Lung (tissue), 12 donors: ENCODE measurements around the gene FBXO31. TPM values are rescaled to one million over a fixed set of nuclear protein-coding genes. Genes with fewer than 3 reads are reported as not detected.

ENCODE experiments used
- ATAC-seq: fragments of 200-7000 bp; cut with Tn5 transposase; one replicate; pipeline ENCODE4 v1.9.1; 2020; ENCODE audit warnings: moderate number of reproducible peaks; ENCODE audit not compliant: insufficient read depth, low FRiP score
- DNase-seq, 3 donors: peaks; one replicate each; pipeline ENCODE4 v3.0.0-alpha.2; 2013 to 2017
- H3K27ac ChIP-seq, 2 donors: one replicate each; pipeline ENCODE4 v1.5.1; 2013; ENCODE audit warnings: mild to moderate bottlenecking in 2 of 2, moderate library complexity in 2 of 2, control low read depth in 1 of 2, inconsistent platforms in 1 of 2, low read depth in 1 of 2, low read length in 1 of 2
- H3K27me3 ChIP-seq, 3 donors: one replicate each; pipeline ENCODE4 v1.5.1; 2013; ENCODE audit warnings: low read length in 2 of 3; ENCODE audit not compliant: control insufficient read depth in 3 of 3, insufficient read depth in 3 of 3
- H3K36me3 ChIP-seq, 4 donors: one replicate each; pipeline ENCODE4 v1.5.1; 2013; ENCODE audit warnings: low read length in 4 of 4, mild to moderate bottlenecking in 1 of 4, moderate library complexity in 1 of 4; ENCODE audit not compliant: control insufficient read depth in 4 of 4, insufficient read depth in 4 of 4
- H3K4me1 ChIP-seq, 5 donors: one replicate each; pipeline ENCODE4 v1.5.1; 2013; ENCODE audit warnings: low read length in 5 of 5, mild to moderate bottlenecking in 2 of 5, moderate library complexity in 1 of 5; ENCODE audit not compliant: control insufficient read depth in 5 of 5, insufficient read depth in 5 of 5
- H3K4me3 ChIP-seq: one replicate; pipeline ENCODE4 v1.5.1; 2013; ENCODE audit warnings: mild to moderate bottlenecking, control low read depth, moderate library complexity
- H3K9ac ChIP-seq, 2 donors: one replicate each; pipeline ENCODE4 v1.5.1; 2013; ENCODE audit warnings: low read length in 2 of 2, control low read depth in 1 of 2; ENCODE audit not compliant: insufficient read depth in 1 of 2
- H3K9me3 ChIP-seq, 4 donors: one replicate each; pipeline ENCODE4 v1.5.1; 2013; ENCODE audit warnings: low read length in 3 of 4, mild to moderate bottlenecking in 1 of 4, moderate library complexity in 1 of 4; ENCODE audit not compliant: control insufficient read depth in 4 of 4, insufficient read depth in 3 of 4
- CTCF ChIP-seq: IDR thresholded peaks from 2 replicates; pipeline ENCODE4 v1.5.1; 2012; ENCODE audit warnings: mild to moderate bottlenecking; ENCODE audit errors: control extremely low read depth, extremely low read depth
- WGBS, 2 donors: extraction: QIAGEN DNeasy Blood & Tissue Kit; methylation state at CpG; one replicate each; pipeline ENCODE4 v1.1.7; 2013; 5-methylcytosine and 5-hydroxymethylcytosine counted together
- polyA plus RNA-seq, 2 donors: library from polyadenylated mRNA; stranded (reverse); fragments of 200-250 nt; gene quantifications; one replicate each; pipeline ENCODE4 v1.2.1, GENCODE V29; 2013
- total RNA-seq, 2 donors: library from RNA; depleted of rRNA in 1 of 2; stranded (reverse); fragments of >200 nt in 1 of 2; gene quantifications; one replicate each; pipeline ENCODE4 v1.2.1, GENCODE V29; 2014 to 2021
- donor health status: control.
- donor health status: control.
- donor health status: Bipolar disorder and iron deficiency.
- donor health status: healthy.
- donor health status: DM: yes; HTN: yes; CAD: no.

Gene FBXO31
- total and polyA plus RNA-seq, 4 donors = 10.1 to 35.1 (median 23.2) TPM

- 87 to 88% methylated on average over 7 of the region's 7 CpGs for WGBS, 2 donors
- no peak for ATAC-seq
- no peak overlapping the region for H3K4me3 ChIP-seq
- no peaks in the 10 kb centered on the region for H3K36me3 ChIP-seq
- no peak overlapping the region for H3K27ac ChIP-seq
- no peak for TF ChIP-seq CTCF
- H3K4me1 ChIP-seq = no peaks in the 10 kb centered on the region
- H3K9me3 ChIP-seq = peaks cover 0 to 2% (median 0%) of the 10 kb centered on the region in 4 donors
- H3K9ac ChIP-seq = no peak overlapping the region
- no peaks in the 10 kb centered on the region for H3K27me3 ChIP-seq
- DNase-seq = no peak
Measured at GRCh38 chr16:87310610-87311009, 73.0 kb downstream of the FBXO31 start.

DNA sequence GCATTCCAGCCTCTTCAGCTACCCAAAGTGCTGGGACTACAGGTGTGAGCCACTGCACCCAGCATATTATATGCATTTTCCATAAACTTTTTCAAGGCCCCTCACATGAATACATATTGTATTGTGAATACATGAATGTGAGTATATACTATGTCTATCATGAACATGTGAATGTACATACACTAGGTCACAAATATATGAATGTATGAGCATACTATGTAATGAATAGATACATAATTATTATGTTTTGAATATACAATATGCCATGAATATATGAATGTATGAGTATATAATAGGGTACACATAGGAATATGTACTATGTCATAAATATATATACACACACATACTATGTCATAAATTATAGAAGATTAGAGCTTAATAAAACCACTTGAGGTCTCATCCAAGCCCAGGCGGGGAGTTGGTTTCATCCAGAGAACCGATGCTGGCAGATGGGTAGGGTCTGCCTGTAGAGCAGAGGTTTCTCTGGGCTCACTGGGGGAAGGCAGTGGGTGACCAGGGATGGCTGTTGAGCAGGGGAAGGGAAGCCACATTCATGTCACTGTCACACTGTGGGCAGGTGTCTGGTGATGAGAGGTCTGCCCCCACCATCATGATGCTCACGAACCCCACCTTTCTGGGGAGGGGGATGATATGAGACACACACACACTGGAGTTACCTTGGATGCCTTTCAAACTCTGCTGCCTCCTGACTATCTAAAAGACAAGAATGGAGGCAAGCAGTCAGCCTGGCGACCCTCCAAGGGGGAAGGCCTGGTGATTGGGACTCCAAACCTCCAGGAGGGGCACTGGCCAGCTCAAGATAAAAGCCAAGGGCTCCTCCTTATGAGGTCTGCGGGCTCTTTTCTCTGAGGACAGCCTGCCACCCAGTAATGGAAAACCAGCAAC, 73.7 kb downstream of the FBXO31 start:
- WGBS, 2 donors = 83 to 96% methylated on average over 5 of the region's 5 CpGs
- ATAC-seq = no peak
- no peaks in the 10 kb centered on the region for H3K36me3 ChIP-seq

DNA sequence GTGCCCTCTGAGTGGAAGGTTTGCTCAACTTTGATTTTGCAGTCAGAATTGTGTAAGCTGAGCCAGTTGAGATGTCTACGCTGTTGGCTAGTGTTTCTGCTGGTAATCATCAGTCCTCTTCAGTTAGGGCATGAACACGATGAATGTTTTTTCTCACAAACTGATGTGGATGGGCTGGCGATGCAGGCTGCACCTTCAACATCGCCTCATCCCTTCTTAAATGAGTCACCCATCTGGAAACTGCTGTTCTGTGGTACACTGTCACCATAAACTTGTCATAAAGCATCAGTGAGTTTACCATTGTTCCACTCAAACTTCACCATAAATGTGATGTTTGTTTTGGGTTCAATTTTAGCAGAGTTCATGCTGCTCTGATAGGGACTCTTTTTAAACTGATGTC, 74.8 kb downstream of the FBXO31 start:
- H3K27ac ChIP-seq = no peak overlapping the region
- WGBS, 2 donors = 81 to 95% methylated on average over 4 of the region's 4 CpGs
- no peak overlapping the region for H3K4me3 ChIP-seq
- H3K9me3 ChIP-seq = peaks cover 0 to 2% (median 0%) of the 10 kb centered on the region in 4 donors
- no peak overlapping the region for H3K9ac ChIP-seq
- no peaks in the 10 kb centered on the region for H3K27me3 ChIP-seq
- TF ChIP-seq CTCF = no peak
- no peaks in the 10 kb centered on the region for H3K4me1 ChIP-seq
- no peaks in the 10 kb centered on the region for H3K36me3 ChIP-seq
- ATAC-seq = no peak
- DNase-seq = no peak

More for the DNA sequence above, 73.7 kb downstream of the FBXO31 start:
- Histone ChIP-seq H3K27me3 (no peaks in the 10 kb centered on the region), H3K9ac (no peak overlapping the region), H3K4me1 (no peaks in the 10 kb centered on the region), H3K4me3 (no peak overlapping the region), H3K27ac (no peak overlapping the region), H3K9me3 (peaks cover 0 to 2% (median 0%) of the 10 kb centered on the region in 4 donors)
- no peak for TF ChIP-seq CTCF
- DNase-seq = no peak
